Midbrain (tissue), 1 donor: ENCODE results near the gene HSPBAP1.
"Not testable (repeated sequence)": the region's sequence is repeated elsewhere in the genome, so short reads cannot be mapped to it uniquely, and the experiment has no call there.

Experiments used
- DNase-seq: peaks from one replicate; lab custom pipeline; 2025; lab: John Stamatoyannopoulos, UW

Gene HSPBAP1

GRCh38 chr3:122739172-122739571 lies 54.5 kb downstream of the HSPBAP1 start:
- no peak for DNase-seq

DNA sequence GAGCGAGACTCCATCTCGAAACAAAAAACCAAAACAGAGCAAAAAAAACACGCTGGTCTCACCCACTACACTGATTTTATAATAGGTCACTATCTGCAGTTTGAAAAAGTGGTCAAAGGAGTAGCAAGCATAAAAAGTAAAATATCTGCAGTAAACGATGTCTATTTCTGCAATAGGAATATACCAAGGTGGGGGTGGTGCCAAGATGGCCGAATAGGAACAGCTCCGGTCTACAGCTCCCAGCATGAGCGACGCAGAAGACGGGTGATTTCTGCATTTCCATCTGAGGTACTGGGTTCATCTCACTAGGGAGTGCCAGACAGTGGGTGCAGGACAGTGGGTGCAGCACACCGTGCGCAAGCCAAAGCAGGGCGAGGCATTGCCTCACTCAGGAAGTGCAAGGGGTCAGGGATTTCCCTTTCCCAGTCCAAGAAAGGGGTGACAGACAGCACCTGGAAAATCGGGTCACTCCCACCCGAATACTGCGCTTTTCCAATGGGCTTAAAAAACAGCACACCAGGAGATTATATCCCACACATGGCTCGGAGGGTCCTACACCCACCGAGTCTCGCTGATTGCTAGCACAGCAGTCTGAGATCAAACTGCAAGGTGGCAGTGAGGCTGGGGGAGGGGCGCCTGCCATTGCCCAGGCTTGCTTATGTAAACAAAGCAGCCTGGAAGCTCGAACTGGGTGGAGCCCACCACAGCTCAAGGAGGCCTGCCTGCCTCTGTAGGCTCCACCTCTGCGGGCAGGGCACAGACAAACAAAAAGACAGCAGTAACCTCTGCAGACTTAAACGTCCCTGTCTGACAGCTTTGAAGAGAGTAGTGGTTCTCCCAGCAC lies 60.7 kb downstream of the HSPBAP1 start:
- not testable (repeated sequence) for DNase-seq

- DNase-seq: no peak
Measured at GRCh38 chr3:122730240-122730639, 63.4 kb downstream of the HSPBAP1 start.

GRCh38 chr3:122728756-122729514 lies 64.7 kb downstream of the HSPBAP1 start:
- no peak for DNase-seq

DNA sequence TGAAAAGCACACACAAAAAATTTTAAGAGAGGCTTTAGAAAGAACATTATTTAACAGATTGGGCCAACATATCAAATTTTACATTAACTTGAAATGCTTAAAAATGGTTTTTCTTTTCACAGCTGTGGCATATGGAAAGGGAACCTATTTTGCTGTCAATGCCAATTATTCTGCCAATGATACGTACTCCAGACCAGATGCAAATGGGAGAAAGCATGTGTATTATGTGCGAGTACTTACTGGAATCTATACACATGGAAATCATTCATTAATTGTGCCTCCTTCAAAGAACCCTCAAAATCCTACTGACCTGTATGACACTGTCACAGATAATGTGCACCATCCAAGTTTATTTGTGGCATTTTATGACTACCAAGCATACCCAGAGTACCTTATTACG lies 65.4 kb downstream of the HSPBAP1 start:
- DNase-seq: no peak

DNA sequence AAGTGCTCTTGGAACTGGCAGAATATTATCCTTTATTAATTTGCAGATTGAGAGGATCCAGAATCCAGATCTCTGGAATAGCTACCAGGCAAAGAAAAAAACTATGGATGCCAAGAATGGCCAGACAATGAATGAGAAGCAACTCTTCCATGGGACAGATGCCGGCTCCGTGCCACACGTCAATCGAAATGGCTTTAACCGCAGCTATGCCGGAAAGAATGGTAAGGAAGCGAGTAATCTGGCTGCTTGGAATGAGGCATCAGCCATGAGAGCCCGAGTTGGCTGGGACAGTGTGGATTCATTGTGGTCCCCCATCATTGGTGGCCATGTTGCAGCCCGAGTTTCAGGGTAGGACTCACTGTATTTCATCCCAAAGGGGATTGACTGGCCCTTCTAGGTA lies 65.9 kb downstream of the HSPBAP1 start:
- DNase-seq: no peak

- no peak for DNase-seq
Measured at GRCh38 chr3:122727294-122727693, 66.3 kb downstream of the HSPBAP1 start.

DNA sequence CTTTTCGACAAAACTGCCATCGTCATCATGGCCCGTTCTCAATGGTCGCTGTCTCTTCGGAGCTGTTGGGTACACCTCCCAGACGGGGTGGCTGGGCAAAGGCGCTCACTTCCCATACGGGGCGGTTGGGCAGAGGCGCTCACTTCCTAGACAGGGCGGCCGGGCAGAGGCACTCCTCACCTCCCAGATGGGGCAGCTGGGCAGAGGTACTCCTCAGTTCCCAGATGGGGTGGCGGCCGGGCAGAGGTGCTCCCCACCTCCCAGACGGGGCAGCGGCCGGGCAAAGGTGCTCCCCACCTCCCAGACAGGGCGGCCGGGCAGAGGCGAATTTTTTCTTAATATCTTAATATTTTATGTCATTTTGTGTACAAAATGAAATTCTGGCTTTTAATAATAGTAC lies 68.5 kb downstream of the HSPBAP1 start:
- no peak for DNase-seq

DNA sequence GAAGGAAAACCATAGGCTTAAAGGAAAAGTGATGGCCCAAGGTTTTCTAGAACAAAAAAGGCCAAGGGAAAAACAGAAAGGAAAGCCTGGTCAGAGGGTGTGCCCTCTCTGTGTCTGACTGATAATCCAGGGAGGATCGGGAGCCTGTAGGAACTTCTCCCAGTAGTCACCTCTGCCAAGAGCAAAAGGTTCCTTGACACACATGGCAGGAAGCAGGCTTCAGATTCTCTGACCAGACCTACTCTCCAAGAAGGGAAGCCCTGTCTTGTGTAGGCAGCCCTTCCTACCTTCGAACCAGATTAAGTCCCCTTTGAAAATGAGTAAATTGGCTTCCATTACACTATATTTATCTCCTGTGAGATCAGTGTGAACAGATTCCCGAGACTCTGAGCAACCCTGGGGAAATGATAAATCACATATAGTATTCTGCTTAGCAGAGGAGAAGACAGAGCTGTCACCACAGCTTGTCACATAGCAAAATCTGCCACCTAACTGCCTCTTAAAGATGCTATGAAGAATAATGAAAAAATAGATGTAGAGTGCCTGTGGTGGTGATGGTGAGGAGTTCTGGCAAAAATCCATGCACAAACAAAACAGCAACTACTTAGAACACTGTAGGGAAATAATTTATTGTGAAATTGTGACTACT lies 74.2 kb downstream of the HSPBAP1 start:
- no peak for DNase-seq

DNA sequence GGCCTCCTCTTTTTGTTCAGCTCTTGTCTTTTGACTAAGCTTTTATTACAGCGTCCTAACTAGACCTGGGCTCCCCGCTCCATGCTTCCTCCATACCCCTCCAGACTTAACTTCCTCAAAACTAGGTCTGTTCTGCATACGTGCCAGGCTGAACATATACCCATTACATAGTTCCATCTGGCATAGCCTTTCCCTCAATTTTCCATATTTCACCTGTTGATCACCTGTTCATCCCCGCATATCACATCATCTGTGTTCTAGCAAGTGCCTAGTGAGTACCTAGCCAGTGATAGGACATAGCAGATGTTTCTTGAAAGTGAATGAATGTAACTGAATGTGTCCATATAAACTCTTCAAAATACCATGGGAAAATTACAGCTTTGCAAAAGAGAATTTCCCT lies 77.0 kb downstream of the HSPBAP1 start:
- no peak for DNase-seq

- no peak for DNase-seq
Measured at GRCh38 chr3:122714273-122714672, 79.4 kb downstream of the HSPBAP1 start.

GRCh38 chr3:122710616-122711251 lies 82.9 kb downstream of the HSPBAP1 start:
- DNase-seq: not testable (repeated sequence)

DNA sequence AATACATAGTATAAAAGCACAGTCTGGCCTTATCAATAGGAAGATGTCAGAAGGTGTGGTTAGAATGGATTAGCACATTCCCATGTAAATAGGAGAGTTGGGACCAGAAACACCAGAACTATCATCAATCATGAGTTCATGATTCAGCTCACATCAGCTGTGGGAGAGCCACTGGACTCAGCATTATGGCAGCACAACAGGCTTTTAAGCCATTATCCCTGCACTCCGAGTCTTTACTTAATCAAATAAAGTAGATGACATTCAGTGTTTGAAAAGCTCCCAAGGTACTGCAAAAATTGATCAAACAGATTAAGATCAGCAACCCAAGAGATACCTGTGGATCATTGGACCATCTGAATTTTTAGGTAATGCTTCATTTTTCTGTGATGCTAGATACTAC lies 88.3 kb downstream of the HSPBAP1 start:
- no peak for DNase-seq

GRCh38 chr3:122700193-122700592 lies 93.4 kb downstream of the HSPBAP1 start:
- DNase-seq: no peak

DNA sequence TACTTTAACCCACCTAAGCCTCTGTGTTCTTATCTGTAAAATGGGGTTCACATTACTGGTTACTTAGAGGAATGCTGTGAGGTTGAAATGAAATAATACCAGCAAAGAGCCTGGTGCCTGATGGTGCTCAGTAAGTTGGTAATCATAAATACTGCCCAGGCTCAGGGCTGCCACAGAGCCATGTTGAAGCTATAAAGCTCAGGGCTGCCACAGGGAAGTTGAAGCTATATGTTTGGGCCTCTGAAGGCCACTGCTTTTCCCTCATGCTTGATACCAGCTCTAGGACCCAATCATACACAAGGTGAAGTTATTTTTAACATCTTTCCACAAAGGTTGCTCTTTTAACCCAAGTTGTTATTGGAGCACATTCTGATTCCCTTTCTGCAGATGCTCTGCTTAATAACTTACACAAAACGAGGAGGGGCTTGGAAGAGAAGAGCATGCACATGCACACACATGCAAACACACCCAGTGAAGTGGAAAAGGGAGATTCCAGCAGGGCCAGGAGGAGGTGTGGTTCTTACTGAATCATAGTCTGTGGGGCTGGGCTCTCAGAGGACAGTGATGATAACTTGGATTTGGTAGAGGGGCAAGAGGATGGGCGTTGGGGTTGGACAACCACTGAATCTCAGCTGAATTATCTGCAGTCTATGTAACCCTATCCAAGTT lies 95.5 kb downstream of the HSPBAP1 start:
- DNase-seq: no peak

DNA sequence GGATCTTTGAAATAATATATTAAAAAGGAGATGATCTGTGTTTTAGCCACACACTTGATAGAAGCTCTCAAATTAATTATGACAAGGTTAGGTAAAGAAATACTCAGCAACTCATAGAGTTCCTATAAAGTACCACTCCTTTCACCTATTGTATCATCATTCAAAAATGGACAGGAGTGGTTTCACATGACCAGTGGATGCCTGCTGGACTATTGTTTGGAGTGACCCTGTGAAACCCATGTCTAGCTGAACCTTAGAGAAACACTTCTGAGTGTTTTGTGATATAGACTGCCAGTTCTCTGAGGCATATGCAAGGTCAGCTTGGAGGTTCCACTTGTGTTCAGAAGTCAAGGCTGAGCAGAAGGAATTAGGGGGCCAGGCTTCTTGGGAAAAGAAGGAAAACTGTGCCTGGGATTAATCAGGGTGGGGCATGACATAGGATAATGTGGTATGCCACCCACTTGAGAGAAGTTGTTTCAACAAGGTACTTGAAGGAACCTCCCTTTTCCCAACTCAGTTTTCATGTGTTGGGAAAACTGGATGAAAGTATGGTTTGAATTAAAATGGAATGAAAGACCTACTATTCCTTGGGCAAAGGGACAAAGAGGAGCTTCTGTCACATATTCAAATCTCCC lies 97.6 kb downstream of the HSPBAP1 start:
- no peak for DNase-seq

GRCh38 chr3:122694966-122695365 lies 98.7 kb downstream of the HSPBAP1 start:
- no peak for DNase-seq

DNA sequence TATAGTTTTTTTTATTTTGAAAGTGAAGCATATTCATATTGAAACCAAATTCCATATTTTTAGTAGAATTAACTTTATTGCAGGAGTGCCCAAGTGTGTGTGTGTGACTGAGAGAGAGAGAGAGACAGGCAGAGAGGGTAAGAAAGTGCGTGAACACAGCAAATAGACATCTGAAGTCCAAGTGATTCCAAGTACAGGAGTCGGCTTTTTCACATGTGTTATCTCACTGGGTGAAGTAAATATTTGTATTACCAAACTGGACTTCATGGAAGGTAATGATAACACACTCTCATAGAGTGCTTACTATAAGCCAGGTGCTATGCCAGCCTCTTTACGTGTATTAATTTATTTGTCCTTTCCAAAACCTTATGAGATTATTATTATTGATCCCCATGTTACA lies 101.0 kb downstream of the HSPBAP1 start:
- DNase-seq: no peak

DNA sequence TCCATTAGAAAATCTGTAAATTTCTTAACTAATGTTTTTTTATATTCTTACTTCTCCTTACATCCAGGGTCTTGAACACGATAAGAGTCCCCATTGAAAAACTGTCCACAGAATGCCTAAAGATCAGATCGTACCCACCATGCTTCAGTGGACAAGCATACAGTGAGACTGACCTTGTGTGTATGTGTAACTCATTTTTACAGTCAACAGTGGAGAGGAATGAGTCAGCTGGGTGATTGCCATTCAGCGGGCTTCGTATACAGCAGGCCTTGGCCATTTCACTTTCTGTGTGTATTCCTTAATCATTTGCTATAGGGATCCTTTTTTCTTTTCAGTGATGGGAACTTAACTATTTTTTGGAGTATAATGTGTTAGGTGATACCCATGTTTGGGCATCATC lies 102.4 kb downstream of the HSPBAP1 start:
- no peak for DNase-seq

DNA sequence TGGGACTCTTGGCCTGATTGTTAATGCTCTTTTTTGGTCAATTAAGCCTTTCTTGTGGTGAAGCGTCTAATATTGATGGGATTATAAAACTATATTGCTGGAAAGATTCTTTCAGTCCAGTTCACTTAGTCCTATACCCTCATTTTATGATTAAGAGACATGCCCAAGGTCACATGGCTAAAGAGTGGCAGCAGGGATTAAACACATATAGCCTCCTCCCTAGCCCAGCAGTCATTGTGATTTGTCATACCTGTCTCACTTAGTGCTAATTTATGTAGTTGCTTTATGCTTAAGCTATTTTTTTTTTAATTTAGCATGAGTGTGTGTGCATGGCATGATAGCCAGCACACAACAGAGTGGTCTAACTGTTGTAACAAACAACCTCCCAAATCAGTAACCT lies 103.5 kb downstream of the HSPBAP1 start:
- DNase-seq: no peak
